Thyroid gland (tissue), 4 donors: ENCODE results near the gene BACH2.

Source experiments
- POLR2A ChIP-seq, 2 donors: fragments of 450-650 bp; IDR thresholded peaks; one replicate each; pipeline ENCODE4 v1.6.1; 2017; ENCODE audit warnings: antibody characterized with exemption in 2 of 2, mild to moderate bottlenecking in 2 of 2, moderate library complexity in 1 of 2
- TF ChIP-seq, protein P1 (sequence below), 6 experiments: fragments of 200-600 bp in 3 of 6; fragments of 450-650 bp in 3 of 6; sonication (generic) in 3 of 6; IDR thresholded peaks; one replicate each; pipeline ENCODE4 v1.5.1; 2016 to 2019; ENCODE audit warnings: antibody characterized with exemption in 6 of 6, mild to moderate bottlenecking in 2 of 6, inconsistent platforms in 1 of 6, moderate library complexity in 1 of 6

DNA sequence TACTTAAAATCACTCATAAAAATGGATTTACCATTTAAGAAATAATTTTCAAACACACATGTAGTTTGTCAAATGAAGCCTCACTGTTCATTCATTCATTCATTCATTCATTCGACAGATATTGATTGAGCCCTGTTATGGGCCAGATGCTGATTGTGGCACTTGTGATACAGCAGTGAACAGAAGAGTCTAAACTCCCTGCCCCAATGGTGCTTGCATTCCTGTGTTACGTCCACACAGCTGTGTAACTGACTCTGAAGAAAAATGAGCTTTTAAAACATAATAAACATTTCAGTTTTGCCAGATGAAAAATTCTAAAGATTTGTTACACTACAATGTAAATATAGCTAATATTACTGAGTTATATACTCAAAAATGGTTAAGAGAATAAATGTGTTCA, 46.2 kb downstream of the BACH2 start:
- no peak for TF ChIP-seq POLR2A (IDR thresholded peaks at IDR 0.05)
- TF ChIP-seq, protein P1, sequence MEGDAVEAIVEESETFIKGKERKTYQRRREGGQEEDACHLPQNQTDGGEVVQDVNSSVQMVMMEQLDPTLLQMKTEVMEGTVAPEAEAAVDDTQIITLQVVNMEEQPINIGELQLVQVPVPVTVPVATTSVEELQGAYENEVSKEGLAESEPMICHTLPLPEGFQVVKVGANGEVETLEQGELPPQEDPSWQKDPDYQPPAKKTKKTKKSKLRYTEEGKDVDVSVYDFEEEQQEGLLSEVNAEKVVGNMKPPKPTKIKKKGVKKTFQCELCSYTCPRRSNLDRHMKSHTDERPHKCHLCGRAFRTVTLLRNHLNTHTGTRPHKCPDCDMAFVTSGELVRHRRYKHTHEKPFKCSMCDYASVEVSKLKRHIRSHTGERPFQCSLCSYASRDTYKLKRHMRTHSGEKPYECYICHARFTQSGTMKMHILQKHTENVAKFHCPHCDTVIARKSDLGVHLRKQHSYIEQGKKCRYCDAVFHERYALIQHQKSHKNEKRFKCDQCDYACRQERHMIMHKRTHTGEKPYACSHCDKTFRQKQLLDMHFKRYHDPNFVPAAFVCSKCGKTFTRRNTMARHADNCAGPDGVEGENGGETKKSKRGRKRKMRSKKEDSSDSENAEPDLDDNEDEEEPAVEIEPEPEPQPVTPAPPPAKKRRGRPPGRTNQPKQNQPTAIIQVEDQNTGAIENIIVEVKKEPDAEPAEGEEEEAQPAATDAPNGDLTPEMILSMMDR (IDR thresholded peaks at IDR 0.05), result no peak
